Mesothelial cell of epicardium (in vitro differentiated cells): ENCODE measurements around the gene MRPS9. TPM values are rescaled to one million over a fixed set of nuclear protein-coding genes. Genes with fewer than 3 reads are reported as not detected.

ENCODE experiments used
- DNase-seq, 2 experiments: peaks; one replicate each; pipeline ENCODE4 v3.0.0; 2021; ENCODE audit warnings: low spot score in 2 of 2; ENCODE audit not compliant: unreplicated experiment in 2 of 2
- H3K27ac Mint-ChIP-seq: 2 replicates; pipeline ENCODE4 v1.8.0; 2021; ENCODE audit warnings: mixed read lengths
- H3K27me3 Mint-ChIP-seq: 2 replicates; pipeline ENCODE4 v1.8.0; 2021; ENCODE audit warnings: low read depth, mixed read lengths
- H3K36me3 Mint-ChIP-seq: 2 replicates; pipeline ENCODE4 v1.8.0; 2021; ENCODE audit warnings: mixed read lengths
- H3K4me1 Mint-ChIP-seq: 2 replicates; pipeline ENCODE4 v1.8.0; 2021; ENCODE audit warnings: mixed read lengths
- H3K4me3 Mint-ChIP-seq: 2 replicates; pipeline ENCODE4 v1.8.0; 2021; ENCODE audit warnings: mild to moderate bottlenecking, moderate library complexity, mixed read lengths
- H3K9me3 Mint-ChIP-seq: 2 replicates; pipeline ENCODE4 v1.8.0; 2021; ENCODE audit warnings: mixed read lengths
- CTCF ChIP-seq: fragments of 200-600 bp; sonication (generic); IDR thresholded peaks from one replicate; pipeline ENCODE4 v1.5.0; 2021; ENCODE audit warnings: antibody characterized with exemption; ENCODE audit not compliant: unreplicated experiment
- total RNA-seq: library from RNA; stranded (reverse); gene quantifications from 3 replicates; pipeline ENCODE4 v1.2.1, GENCODE V29; 2021

Gene MRPS9
- total RNA-seq, 1 donor from 2014 or later = 37.1 TPM

GRCh38 chr2:105070010-105070865, 32.4 kb downstream of the MRPS9 start:
- no peak overlapping the region for H3K4me3 Mint-ChIP-seq
- H3K36me3 Mint-ChIP-seq = peaks cover 8% of the 10 kb centered on the region
- no peak overlapping the region for H3K27ac Mint-ChIP-seq
- no peak for TF ChIP-seq CTCF
- no peaks in the 10 kb centered on the region for H3K4me1 Mint-ChIP-seq
- no peaks in the 10 kb centered on the region for H3K9me3 Mint-ChIP-seq
- H3K27me3 Mint-ChIP-seq = no peaks in the 10 kb centered on the region
- DNase-seq = no peak

GRCh38 chr2:105071379-105071778, 33.5 kb downstream of the MRPS9 start:
- H3K9me3 Mint-ChIP-seq = no peaks in the 10 kb centered on the region
- H3K27ac Mint-ChIP-seq = no peak overlapping the region
- H3K27me3 Mint-ChIP-seq = no peaks in the 10 kb centered on the region
- TF ChIP-seq CTCF = no peak
- H3K36me3 Mint-ChIP-seq = peaks cover 8% of the 10 kb centered on the region
- H3K4me3 Mint-ChIP-seq = no peak overlapping the region
- no peak for DNase-seq
- no peaks in the 10 kb centered on the region for H3K4me1 Mint-ChIP-seq

- no peaks in the 10 kb centered on the region for H3K4me1 Mint-ChIP-seq
- no peak for TF ChIP-seq CTCF
- peaks cover 8% of the 10 kb centered on the region for H3K36me3 Mint-ChIP-seq
- DNase-seq = no peak
- H3K27ac Mint-ChIP-seq = no peak overlapping the region
- no peak overlapping the region for H3K4me3 Mint-ChIP-seq
- no peaks in the 10 kb centered on the region for H3K9me3 Mint-ChIP-seq
- H3K27me3 Mint-ChIP-seq = no peaks in the 10 kb centered on the region
Measured at GRCh38 chr2:105072039-105072438, 34.2 kb downstream of the MRPS9 start.

DNA sequence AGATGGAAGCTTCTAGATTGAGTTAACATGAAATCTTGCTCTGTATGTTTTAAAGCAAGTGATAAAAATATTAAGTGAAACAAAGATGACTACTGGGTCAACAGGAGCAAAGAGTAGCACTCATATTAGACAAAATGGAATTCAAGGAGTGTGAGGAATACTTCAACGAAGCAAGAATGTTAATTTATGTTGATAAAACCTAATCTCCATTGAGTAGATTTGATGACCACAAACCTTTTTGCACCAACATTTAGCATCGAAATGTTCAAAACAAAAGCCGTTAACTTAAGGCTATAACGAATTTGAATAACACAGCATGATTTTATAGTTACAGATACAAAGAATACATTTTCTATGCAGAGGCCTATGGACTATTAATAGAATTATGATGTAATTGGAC, 35.7 kb downstream of the MRPS9 start:
- Mint-ChIP-seq H3K4me3 (no peak overlapping the region), H3K9me3 (no peaks in the 10 kb centered on the region), H3K27ac (no peak overlapping the region)

DNA sequence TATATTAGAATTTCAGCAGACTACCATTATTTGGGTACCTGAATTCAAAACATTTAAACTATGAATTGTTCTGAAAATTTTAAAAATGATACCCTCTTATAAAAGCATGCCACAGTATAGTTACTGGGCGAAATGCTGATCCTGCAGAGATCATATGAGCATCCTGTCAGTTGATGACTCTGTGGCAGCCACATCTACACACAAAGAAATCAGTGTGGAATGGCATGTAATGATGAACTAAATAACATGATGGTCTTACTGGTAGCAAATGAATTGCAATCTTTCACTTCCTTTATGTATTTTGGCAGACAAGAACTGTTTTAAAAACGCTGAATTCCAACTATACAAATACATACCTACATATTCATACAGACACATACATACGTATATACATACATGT, 38.3 kb downstream of the MRPS9 start:
- H3K9me3 Mint-ChIP-seq = no peaks in the 10 kb centered on the region
- TF ChIP-seq CTCF = no peak
- H3K27me3 Mint-ChIP-seq = no peaks in the 10 kb centered on the region
- H3K4me1 Mint-ChIP-seq = peaks cover 25% of the 10 kb centered on the region
- peaks cover 6% of the 10 kb centered on the region for H3K36me3 Mint-ChIP-seq
- H3K27ac Mint-ChIP-seq = no peak overlapping the region
- no peak overlapping the region for H3K4me3 Mint-ChIP-seq
- no peak for DNase-seq

More for the DNA sequence above, 35.7 kb downstream of the MRPS9 start:
- TF ChIP-seq CTCF = no peak
- no peak for DNase-seq
- Mint-ChIP-seq H3K27me3 (no peaks in the 10 kb centered on the region), H3K36me3 (peaks cover 8% of the 10 kb centered on the region), H3K4me1 (peaks cover 4% of the 10 kb centered on the region)
